Gastrocnemius medialis (tissue), 4 donors: ENCODE data around the gene AVP. TPM values are rescaled to one million over a fixed set of nuclear protein-coding genes. Genes with fewer than 3 reads are reported as not detected.

Source experiments
- ATAC-seq, 2 donors: fragments of 150-250 bp; one replicate each; pipeline ENCODE4 v1.9.1; 2016
- DNase-seq, 2 donors: peaks; one replicate each; pipeline ENCODE4 v3.0.0-alpha.2; 2019
- H3K27ac ChIP-seq, 4 donors: fragments of 200-600 bp; sonication (generic); 1 replicate in 1 of 4; 2 replicates in 3 of 4; pipeline ENCODE4 v1.5.1; 2016 to 2018; ENCODE audit warnings: mild to moderate bottlenecking in 2 of 4, moderate library complexity in 1 of 4
- H3K27me3 ChIP-seq, 3 donors: fragments of 200-600 bp; sonication (generic) in 2 of 3; 1 replicate in 1 of 3; 2 replicates in 2 of 3; pipeline versions ENCODE4 v1.5.1 to v1.6.0; 2016 to 2019; ENCODE audit warnings: mild to moderate bottlenecking in 1 of 3, moderate library complexity in 1 of 3
- H3K36me3 ChIP-seq, 2 donors: fragments of 200-600 bp; sonication (generic) in 1 of 2; one replicate each; pipeline ENCODE4 v1.5.1; 2017 to 2018
- H3K4me1 ChIP-seq, 2 donors: fragments of 200-600 bp; sonication (generic) in 1 of 2; one replicate each; pipeline ENCODE4 v1.5.1; 2016 to 2017; ENCODE audit warnings: mild to moderate bottlenecking in 2 of 2
- H3K4me3 ChIP-seq, 4 donors: fragments of 200-600 bp; sonication (generic) in 3 of 4; 1 replicate in 1 of 4; 2 replicates in 3 of 4; pipeline ENCODE4 v1.5.1; 2016 to 2019; ENCODE audit warnings: mild to moderate bottlenecking in 2 of 4
- H3K9me3 ChIP-seq, 3 donors: fragments of 200-600 bp; sonication (generic) in 2 of 3; 1 replicate in 1 of 3; 2 replicates in 2 of 3; pipeline ENCODE4 v1.5.1; 2016 to 2019
- CTCF ChIP-seq, 5 experiments: fragments of 450-650 bp in 3 of 5; fragments of 200-600 bp in 2 of 5; sonication (generic) in 2 of 5; IDR thresholded peaks in 4 of 5; conservative IDR thresholded peaks in 1 of 5; 1 replicate in 4 of 5; 2 replicates in 1 of 5; pipeline ENCODE4 v1.5.1; 2016 to 2019; ENCODE audit warnings: antibody characterized with exemption in 5 of 5, mild to moderate bottlenecking in 3 of 5, moderate library complexity in 3 of 5
- POLR2A ChIP-seq, 2 donors: fragments of 450-650 bp; IDR thresholded peaks; one replicate each; pipeline ENCODE4 v1.6.1; 2017; ENCODE audit warnings: antibody characterized with exemption in 2 of 2, mild to moderate bottlenecking in 2 of 2, moderate library complexity in 2 of 2
- in situ Hi-C, 4 donors: fragments of 200-750 bp; cut with MboI; loops; one replicate each; pipeline versions ENCODE4 v1.15.0 to v1.8.0; 2017; ENCODE audit warnings: low sequenced_read_pairs in 4 of 4
- intact Hi-C: fragments of 100-400 bp; cut with DNase I; formaldehyde crosslinking; loops from one replicate; pipeline ENCODE4 v1.15.1; 2023; ENCODE audit warnings: low total_unique reads
- total RNA-seq, 4 donors: library from RNA; depleted of rRNA; stranded (reverse); fragments of >200 nt; gene quantifications; one replicate each; pipeline versions ENCODE4 v1.1.0 to v1.2.3, GENCODE V29; 2016

AVP gene
- total RNA-seq = not detected

GRCh38 chr20:3084283-3084985 lies at the start of gene AVP:
AVP (minus strand) TSS chr20:3084724; CDS start chr20:3084674, 50 bp downstream.
- H3K9me3 ChIP-seq = no peaks in the 10 kb centered on the region
- in situ Hi-C loops = no loop called here
- no peak within 1 kb of the TSS for H3K4me3 ChIP-seq
- no peak for TF ChIP-seq CTCF (IDR thresholded peaks at IDR 0.05 in 4 of 5, conservative IDR thresholded peaks at IDR 0.05 in 1 of 5)
- TF ChIP-seq POLR2A (IDR thresholded peaks at IDR 0.05) = no peak
- no peak within 1 kb of the TSS for H3K27ac ChIP-seq
- H3K27me3 ChIP-seq = peaks cover 5 to 15% (median 10%) of the 10 kb centered on the region in 3 donors
- H3K36me3 ChIP-seq = no peaks in the 10 kb centered on the region
- H3K4me1 ChIP-seq = peaks cover 11% of the 10 kb centered on the region in 2 donors
- ATAC-seq = no peak
- intact Hi-C loops = no loop called here
- no peak for DNase-seq

- peaks cover 6% of the 10 kb centered on the region in 2 donors for H3K4me1 ChIP-seq
- H3K36me3 ChIP-seq = no peaks in the 10 kb centered on the region
- H3K27me3 ChIP-seq = no peaks in the 10 kb centered on the region
- intact Hi-C loops (no loop called here), in situ Hi-C loops (no loop called here)
- H3K27ac ChIP-seq = no peak overlapping the region
- H3K9me3 ChIP-seq = no peaks in the 10 kb centered on the region
- ATAC-seq (no peak), DNase-seq (no peak)
- TF ChIP-seq POLR2A (IDR thresholded peaks at IDR 0.05) (no peak), CTCF (IDR thresholded peaks at IDR 0.05 in 4 of 5, conservative IDR thresholded peaks at IDR 0.05 in 1 of 5) (no peak)
- no peak overlapping the region for H3K4me3 ChIP-seq
These were observed 49.6 kb upstream of the AVP start for GRCh38 chr20:3134151-3134550.

GRCh38 chr20:3133155-3133554 lies 48.6 kb upstream of the AVP start:
- H3K4me3 ChIP-seq = no peak overlapping the region
- TF ChIP-seq CTCF (IDR thresholded peaks at IDR 0.05 in 4 of 5, conservative IDR thresholded peaks at IDR 0.05 in 1 of 5) (no peak), POLR2A (IDR thresholded peaks at IDR 0.05) (no peak)
- H3K9me3 ChIP-seq = no peaks in the 10 kb centered on the region
- H3K36me3 ChIP-seq = no peaks in the 10 kb centered on the region
- in situ Hi-C loops (no loop called here), intact Hi-C loops (no loop called here)
- no peak for DNase-seq
- no peaks in the 10 kb centered on the region for H3K27me3 ChIP-seq
- no peak for ATAC-seq
- peaks cover 9 to 15% of the 10 kb centered on the region in 2 donors for H3K4me1 ChIP-seq
- H3K27ac ChIP-seq = no peak overlapping the region

GRCh38 chr20:3130051-3130600 lies 45.6 kb upstream of the AVP start:
- Histone ChIP-seq H3K4me3 (no peak overlapping the region), H3K27ac (no peak overlapping the region), H3K27me3 (no peaks in the 10 kb centered on the region), H3K9me3 (no peaks in the 10 kb centered on the region), H3K4me1 (peaks cover 20 to 27% of the 10 kb centered on the region in 2 donors), H3K36me3 (no peaks in the 10 kb centered on the region)
- TF ChIP-seq CTCF (IDR thresholded peaks at IDR 0.05 in 4 of 5, conservative IDR thresholded peaks at IDR 0.05 in 1 of 5) (no peak), POLR2A (IDR thresholded peaks at IDR 0.05) (no peak)
- no peak for ATAC-seq
- no peak for DNase-seq
- in situ Hi-C loops = no loop called here
- intact Hi-C loops = no loop called here
